H9 (cell line): Measurements from ENCODE around the gene STAB1. TPM values are rescaled to one million over a fixed set of nuclear protein-coding genes. Genes with fewer than 3 reads are reported as not detected.

Experiments used
- DNase-seq: peaks from one replicate; pipeline ENCODE4 v3.0.0-alpha.2; 2017
- H2AFZ ChIP-seq: one replicate; pipeline ENCODE4 v1.6.1; 2013; ENCODE audit warnings: mild to moderate bottlenecking, low read length, control low read depth, moderate library complexity
- H2AK5ac ChIP-seq: 2 replicates; pipeline ENCODE4 v1.6.1; 2013; ENCODE audit warnings: low read length, control low read depth, mixed read lengths; ENCODE audit not compliant: insufficient read length
- H2BK120ac ChIP-seq: one replicate; pipeline ENCODE4 v1.6.1; 2013; ENCODE audit warnings: low read depth, mild to moderate bottlenecking, low read length, control low read depth, inconsistent platforms; ENCODE audit not compliant: poor library complexity, severe bottlenecking
- H2BK12ac ChIP-seq: 2 replicates; pipeline ENCODE4 v1.6.1; 2013; ENCODE audit warnings: low read length, control low read depth, mixed read lengths, low read depth; ENCODE audit not compliant: insufficient read length
- H2BK15ac ChIP-seq: 2 replicates; pipeline ENCODE4 v1.6.1; 2013; ENCODE audit warnings: low read depth, low read length, control low read depth
- H2BK20ac ChIP-seq: one replicate; pipeline ENCODE4 v1.6.1; 2013; ENCODE audit warnings: low read depth, mild to moderate bottlenecking, low read length, control low read depth, inconsistent platforms; ENCODE audit not compliant: poor library complexity, severe bottlenecking
- H2BK5ac ChIP-seq: 2 replicates; pipeline ENCODE4 v1.6.1; 2013; ENCODE audit warnings: low read length, control low read depth, mixed read lengths; ENCODE audit not compliant: insufficient read length
- H3K14ac ChIP-seq: 2 replicates; pipeline ENCODE4 v1.6.1; 2013; ENCODE audit warnings: low read length, control low read depth; ENCODE audit not compliant: insufficient read depth
- H3K18ac ChIP-seq: 2 replicates; pipeline ENCODE4 v1.6.1; 2013; ENCODE audit warnings: low read depth, mild to moderate bottlenecking, mixed read lengths, low read length, control low read depth; ENCODE audit not compliant: insufficient read length
- H3K23ac ChIP-seq: 2 replicates; pipeline ENCODE4 v1.6.1; 2013; ENCODE audit warnings: low read length, control low read depth, mixed read lengths, low read depth; ENCODE audit not compliant: insufficient read length
- H3K23me2 ChIP-seq: 2 replicates; pipeline ENCODE4 v1.6.1; 2013; ENCODE audit warnings: low read depth, mild to moderate bottlenecking, mixed read lengths, low read length, control low read depth; ENCODE audit not compliant: insufficient read length, poor library complexity, severe bottlenecking
- H3K27ac ChIP-seq: 2 replicates; pipeline ENCODE4 v1.5.1; 2013; ENCODE audit warnings: low read length, control low read depth, mixed read lengths, low read depth; ENCODE audit not compliant: insufficient read length
- H3K27me3 ChIP-seq: 2 replicates; pipeline ENCODE4 v1.6.1; 2013; ENCODE audit warnings: low read length, control low read depth, inconsistent platforms; ENCODE audit not compliant: insufficient read depth
- H3K4ac ChIP-seq: 2 replicates; pipeline ENCODE4 v1.6.1; 2013; ENCODE audit warnings: low read depth, mild to moderate bottlenecking, control low read depth, inconsistent platforms, low read length, moderate library complexity
- H3K4me1 ChIP-seq: 2 replicates; pipeline ENCODE4 v1.6.1; 2013; ENCODE audit warnings: low read length, control low read depth, inconsistent platforms; ENCODE audit not compliant: insufficient read depth
- H3K4me2 ChIP-seq: 2 replicates; pipeline ENCODE4 v1.6.1; 2013; ENCODE audit warnings: low read length, control low read depth, mixed read lengths; ENCODE audit not compliant: insufficient read length, insufficient read depth
- H3K56ac ChIP-seq: 2 replicates; pipeline ENCODE4 v1.6.1; 2013; ENCODE audit warnings: low read depth, mild to moderate bottlenecking, mixed read lengths, low read length, control low read depth; ENCODE audit not compliant: insufficient read length
- H3K79me1 ChIP-seq: 2 replicates; pipeline ENCODE4 v1.6.1; 2013; ENCODE audit warnings: low read depth, mild to moderate bottlenecking, moderate library complexity, low read length, control low read depth, inconsistent platforms; ENCODE audit not compliant: insufficient read depth, poor library complexity, severe bottlenecking
- H3K79me2 ChIP-seq: 2 replicates; pipeline ENCODE4 v1.6.1; 2013; ENCODE audit warnings: low read length, control low read depth, inconsistent platforms; ENCODE audit not compliant: insufficient read depth
- H3K9ac ChIP-seq: 2 replicates; pipeline ENCODE4 v1.6.1; 2013; ENCODE audit warnings: low read length, control low read depth, mixed read lengths; ENCODE audit not compliant: insufficient read length; ENCODE audit errors: extremely low read depth
- H3K9me3 ChIP-seq: one replicate; pipeline ENCODE4 v1.6.1; 2013; ENCODE audit warnings: low read depth, low read length, inconsistent platforms; ENCODE audit not compliant: control insufficient read depth
- H3T11ph ChIP-seq: one replicate; pipeline ENCODE4 v1.6.1; 2013; ENCODE audit warnings: mild to moderate bottlenecking, low read length, control low read depth, inconsistent platforms
- H4K20me1 ChIP-seq: one replicate; pipeline ENCODE4 v1.6.1; 2013; ENCODE audit not compliant: control insufficient read depth, insufficient read length, insufficient read depth
- H4K5ac ChIP-seq: 2 replicates; pipeline ENCODE4 v1.6.1; 2013; ENCODE audit warnings: low read depth, mild to moderate bottlenecking, mixed read lengths, low read length, control low read depth; ENCODE audit not compliant: insufficient read length
- H4K8ac ChIP-seq: replicated peaks from 2 replicates; pipeline ENCODE4 v1.6.1; 2013; ENCODE audit warnings: low read length, control low read depth, mixed read lengths, low read depth; ENCODE audit not compliant: insufficient read length
- H4K91ac ChIP-seq: 2 replicates; pipeline ENCODE4 v1.6.1; 2013; ENCODE audit warnings: low read depth, mild to moderate bottlenecking, moderate library complexity, mixed read lengths, low read length, control low read depth; ENCODE audit not compliant: insufficient read length
- H3K27ac Mint-ChIP-seq, 3 experiments: 2 replicates in 2 of 3; 3 replicates in 1 of 3; pipeline ENCODE4 v1.8.0; 2020 to 2021; ENCODE audit warnings: mixed read lengths in 3 of 3, mild to moderate bottlenecking in 1 of 3, moderate library complexity in 1 of 3
- H3K27me3 Mint-ChIP-seq: 2 replicates; pipeline ENCODE4 v1.8.0; 2021; ENCODE audit warnings: low read depth, mild to moderate bottlenecking, moderate library complexity, mixed read lengths
- H3K36me3 Mint-ChIP-seq, 3 experiments: 2 replicates in 2 of 3; 3 replicates in 1 of 3; pipeline ENCODE4 v1.8.0; 2020 to 2021; ENCODE audit warnings: low read depth in 3 of 3, mixed read lengths in 3 of 3; ENCODE audit not compliant: insufficient read depth in 1 of 3
- H3K4me1 Mint-ChIP-seq, 2 experiments: 2 replicates each; pipeline ENCODE4 v1.8.0; 2020; ENCODE audit warnings: mixed read lengths in 2 of 2
- H3K4me3 Mint-ChIP-seq, 2 experiments: 2 replicates in 1 of 2; 3 replicates in 1 of 2; pipeline ENCODE4 v1.8.0; 2020 to 2021; ENCODE audit warnings: mild to moderate bottlenecking in 2 of 2, mixed read lengths in 2 of 2, moderate library complexity in 1 of 2
- H3K9me3 Mint-ChIP-seq, 2 experiments: 2 replicates in 1 of 2; 3 replicates in 1 of 2; pipeline ENCODE4 v1.8.0; 2020; ENCODE audit warnings: mild to moderate bottlenecking in 2 of 2, mixed read lengths in 2 of 2, moderate library complexity in 1 of 2
- whole genome bisulfite sequencing: extraction: QIAGEN DNeasy Blood & Tissue Kit; methylation state at CpG from one replicate; pipeline ENCODE4 v1.1.7; 2013; ENCODE audit warnings: missing lambda C conversion rate, low lambda C conversion rate, mixed read lengths; ENCODE audit not compliant: insufficient read length; ENCODE audit errors: extremely low coverage; 5-methylcytosine and 5-hydroxymethylcytosine counted together
- total RNA-seq: library from RNA; stranded (reverse); gene quantifications from 2 replicates; pipeline ENCODE4 v1.2.1, GENCODE V29; 2021
- TF ChIP-seq, protein P1 (sequence below): fragments of 200-600 bp; sonication (generic); conservative IDR thresholded peaks from 3 replicates; pipeline ENCODE4 v1.8.0; 2021; ENCODE audit warnings: antibody characterized with exemption, mild to moderate bottlenecking

The STAB1 gene
- total RNA-seq, 1 experiment from 2014 or later: 1.5 TPM

DNA sequence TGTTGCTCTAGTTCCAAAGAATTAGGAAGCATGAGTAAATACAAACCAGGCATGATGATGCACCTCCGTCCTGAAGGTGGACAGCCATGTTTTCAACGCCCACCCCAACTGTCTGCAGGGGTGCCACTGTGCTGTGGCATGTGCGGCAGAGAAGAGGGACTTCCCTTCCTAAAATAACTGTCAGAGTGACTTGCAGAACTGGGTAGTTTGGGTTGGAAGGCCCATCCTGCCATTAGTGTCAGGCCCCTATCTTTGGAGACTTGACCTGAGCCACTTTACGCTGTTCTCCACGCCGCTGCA lies 17.4 kb upstream of the STAB1 start:
- H3K27me3 ChIP-seq: no peaks in the 10 kb centered on the region
- H3K36me3 Mint-ChIP-seq: peaks cover 59 to 97% (median 97%) of the 10 kb centered on the region in 3 experiments

More for the DNA sequence above, 17.4 kb upstream of the STAB1 start:
- Mint-ChIP-seq H3K4me3 (no peak overlapping the region), H3K4me1 (no peaks in the 10 kb centered on the region; a peak in 2 of 4 replicates), H3K27ac (no peak overlapping the region; a peak in 1 of 7 replicates), H3K27me3 (no peaks in the 10 kb centered on the region), H3K9me3 (no peaks in the 10 kb centered on the region)
- H3K4ac ChIP-seq: no peak overlapping the region
- no peak overlapping the region for H4K91ac ChIP-seq
- no peak overlapping the region for H2BK120ac ChIP-seq
- H3K14ac ChIP-seq: no peak overlapping the region
- no CpG with 5 or more reads among the region's 6 CpGs for WGBS
- no peaks in the 10 kb centered on the region for H4K20me1 ChIP-seq
- no peak overlapping the region for H4K8ac ChIP-seq
- no peak for DNase-seq
- no peak overlapping the region for H2AFZ ChIP-seq
- H3K23me2 ChIP-seq: no peaks in the 10 kb centered on the region
- no peak overlapping the region for H3K18ac ChIP-seq
- H3K56ac ChIP-seq: no peak overlapping the region
- no peak overlapping the region for H2BK20ac ChIP-seq
- H2AK5ac ChIP-seq: no peak overlapping the region
- no peak overlapping the region for H3T11ph ChIP-seq
- H4K5ac ChIP-seq: no peak overlapping the region
- H3K79me2 ChIP-seq: no peaks in the 10 kb centered on the region
- H2BK5ac ChIP-seq: no peak overlapping the region
- H2BK15ac ChIP-seq: no peak overlapping the region
- H3K4me1 ChIP-seq: no peaks in the 10 kb centered on the region
- TF ChIP-seq, protein P1, sequence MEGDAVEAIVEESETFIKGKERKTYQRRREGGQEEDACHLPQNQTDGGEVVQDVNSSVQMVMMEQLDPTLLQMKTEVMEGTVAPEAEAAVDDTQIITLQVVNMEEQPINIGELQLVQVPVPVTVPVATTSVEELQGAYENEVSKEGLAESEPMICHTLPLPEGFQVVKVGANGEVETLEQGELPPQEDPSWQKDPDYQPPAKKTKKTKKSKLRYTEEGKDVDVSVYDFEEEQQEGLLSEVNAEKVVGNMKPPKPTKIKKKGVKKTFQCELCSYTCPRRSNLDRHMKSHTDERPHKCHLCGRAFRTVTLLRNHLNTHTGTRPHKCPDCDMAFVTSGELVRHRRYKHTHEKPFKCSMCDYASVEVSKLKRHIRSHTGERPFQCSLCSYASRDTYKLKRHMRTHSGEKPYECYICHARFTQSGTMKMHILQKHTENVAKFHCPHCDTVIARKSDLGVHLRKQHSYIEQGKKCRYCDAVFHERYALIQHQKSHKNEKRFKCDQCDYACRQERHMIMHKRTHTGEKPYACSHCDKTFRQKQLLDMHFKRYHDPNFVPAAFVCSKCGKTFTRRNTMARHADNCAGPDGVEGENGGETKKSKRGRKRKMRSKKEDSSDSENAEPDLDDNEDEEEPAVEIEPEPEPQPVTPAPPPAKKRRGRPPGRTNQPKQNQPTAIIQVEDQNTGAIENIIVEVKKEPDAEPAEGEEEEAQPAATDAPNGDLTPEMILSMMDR: no peak
- H3K27ac ChIP-seq: no peak overlapping the region
- no peaks in the 10 kb centered on the region for H3K9me3 ChIP-seq
- H3K9ac ChIP-seq: no peak overlapping the region
- no peak overlapping the region for H2BK12ac ChIP-seq
- no peak overlapping the region for H3K4me2 ChIP-seq
- H3K79me1 ChIP-seq: no peaks in the 10 kb centered on the region
- H3K23ac ChIP-seq: no peak overlapping the region
